ENCODE data around the gene CRADD. TPM values are rescaled to one million over a fixed set of nuclear protein-coding genes. Genes with fewer than 3 reads are reported as not detected.

The CRADD gene
- total RNA-seq, 2 donors from 2014 or later, result 56.1 to 94.8 TPM

- Histone ChIP-seq H3K9me3 (no peaks in the 10 kb centered on the region), H3K27ac (peak overlapping the region; percentile 76 to 82), H3K36me3 (no peaks in the 10 kb centered on the region), H3K4me1 (peaks cover 0 to 38% of the 10 kb centered on the region in 2 donors), H3K27me3 (no peaks in the 10 kb centered on the region), H3K4me3 (no peak overlapping the region)
- no peak for DNase-seq (ENCODE audit: low spot score)
- no peak for TF ChIP-seq CTCF (IDR thresholded peaks at IDR 0.05)
These were observed 60.5 kb downstream of the CRADD start for GRCh38 chr12:93737457-93738198.

DNA sequence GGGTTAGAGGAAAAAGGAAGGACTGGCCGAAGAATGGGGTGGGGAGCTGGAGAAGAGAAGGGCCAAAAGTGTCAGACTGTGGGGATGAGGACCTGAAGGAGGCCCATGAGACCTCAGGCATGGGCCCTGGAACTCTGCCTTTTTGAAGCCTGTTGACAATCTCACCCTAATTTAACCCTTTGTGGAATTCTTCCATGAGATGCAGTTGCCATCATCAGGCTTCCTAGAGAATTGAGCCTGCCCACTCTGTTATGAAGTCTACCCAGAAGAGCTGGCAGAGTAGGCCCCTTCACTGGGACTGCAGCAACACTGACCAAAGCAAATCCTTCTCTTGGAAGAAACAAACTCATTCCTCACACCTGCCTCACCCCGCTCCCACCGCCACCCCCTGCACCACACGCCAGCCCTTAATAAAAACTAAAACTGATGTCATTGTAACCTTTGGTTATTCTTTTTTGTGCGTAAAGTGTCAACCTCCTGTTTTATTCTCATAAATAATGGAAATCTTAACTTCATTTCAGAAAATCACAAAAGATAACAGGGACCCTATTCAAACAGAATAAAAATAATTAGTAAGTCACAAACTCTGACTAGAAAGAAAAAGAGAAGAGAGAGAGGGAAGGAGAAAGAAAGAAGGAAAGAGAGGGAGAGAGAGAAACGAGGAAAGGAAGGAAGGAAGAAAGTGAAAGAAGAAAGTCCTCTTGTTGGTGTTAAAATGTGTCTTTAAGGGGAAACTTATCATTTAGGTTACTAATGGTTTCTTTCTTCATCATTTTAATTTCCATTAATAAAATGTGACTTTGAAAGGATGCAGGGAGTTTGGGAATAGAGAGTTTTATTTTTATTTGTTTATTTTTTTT is 61.3 kb downstream of the CRADD start:
- peak overlapping the region in 1 of 2 donors; percentile 5 for H3K4me3 ChIP-seq
- no peaks in the 10 kb centered on the region for H3K36me3 ChIP-seq
- no peak for TF ChIP-seq CTCF (IDR thresholded peaks at IDR 0.05)
- no peak for DNase-seq (ENCODE audit: low spot score)
- H3K9me3 ChIP-seq, result no peaks in the 10 kb centered on the region
- no peaks in the 10 kb centered on the region for H3K27me3 ChIP-seq
- peak overlapping the region; percentile 76 to 82 for H3K27ac ChIP-seq
- peaks cover 0 to 43% of the 10 kb centered on the region in 2 donors for H3K4me1 ChIP-seq

DNA sequence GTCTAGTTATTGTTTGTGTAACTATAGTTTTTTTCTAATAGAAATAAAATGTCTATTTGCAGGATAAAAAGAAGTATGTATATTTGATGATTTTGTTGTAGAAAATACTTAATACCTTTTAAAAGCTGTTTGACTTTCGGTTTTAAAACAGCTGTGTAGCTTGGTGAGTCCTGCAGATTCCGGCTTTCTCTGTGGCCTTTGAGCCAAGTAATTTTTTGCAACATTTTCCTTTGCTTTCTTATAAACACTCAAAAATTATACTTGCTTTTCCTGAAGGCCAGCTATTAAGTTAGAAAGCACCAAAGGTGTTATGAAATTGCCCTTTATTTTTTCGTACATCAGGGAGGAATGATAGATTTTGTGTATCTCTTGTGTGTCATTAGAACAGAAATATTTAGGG is 63.6 kb downstream of the CRADD start:
- no peaks in the 10 kb centered on the region for H3K36me3 ChIP-seq
- no peaks in the 10 kb centered on the region for H3K27me3 ChIP-seq
- peak overlapping the region; percentile 82 to 87 for H3K27ac ChIP-seq
- TF ChIP-seq CTCF (IDR thresholded peaks at IDR 0.05), result no peak
- H3K4me1 ChIP-seq, result peaks cover 0 to 45% of the 10 kb centered on the region in 2 donors
- H3K4me3 ChIP-seq, result peak overlapping the region in 1 of 2 donors; percentile 60
- DNase-seq (ENCODE audit: low spot score), result no peak
- H3K9me3 ChIP-seq, result no peaks in the 10 kb centered on the region

GRCh38 chr12:93741659-93742109 is 64.5 kb downstream of the CRADD start:
- Histone ChIP-seq H3K9me3 (no peaks in the 10 kb centered on the region), H3K27ac (peak overlapping the region; percentile 82 to 87), H3K36me3 (no peaks in the 10 kb centered on the region), H3K4me3 (peak overlapping the region; percentile 47 to 60), H3K4me1 (peaks cover 0 to 49% of the 10 kb centered on the region in 2 donors), H3K27me3 (no peaks in the 10 kb centered on the region)
- DNase-seq (ENCODE audit: low spot score), result no peak
- TF ChIP-seq CTCF (IDR thresholded peaks at IDR 0.05), result no peak

GRCh38 chr12:93742110-93742934 is 65.1 kb downstream of the CRADD start:
- H3K27me3 ChIP-seq, result no peaks in the 10 kb centered on the region
- peak overlapping the region; percentile 47 to 60 for H3K4me3 ChIP-seq
- H3K4me1 ChIP-seq, result peaks cover 0 to 49% of the 10 kb centered on the region in 2 donors
- TF ChIP-seq CTCF (IDR thresholded peaks at IDR 0.05), result peak; percentile 49 to 53
- no peak for DNase-seq (ENCODE audit: low spot score)
- peak overlapping the region; percentile 82 to 87 for H3K27ac ChIP-seq
- no peaks in the 10 kb centered on the region for H3K9me3 ChIP-seq
- no peaks in the 10 kb centered on the region for H3K36me3 ChIP-seq
